CD4-positive, alpha-beta T cell treated with Interleukin-4 for 4 hours (primary cell): ENCODE results near the gene CACNA1S.

Experiments
- DNase-seq: peaks from one replicate; pipeline ENCODE4 v3.0.0-alpha.2; 2020

The CACNA1S gene

GRCh38 chr1:201059871-201060555 is 52.2 kb downstream of the CACNA1S start:
- DNase-seq: no peak

- no peak for DNase-seq
These were observed 52.8 kb downstream of the CACNA1S start for GRCh38 chr1:201059401-201059800.

- DNase-seq: no peak
These were observed 58.1 kb downstream of the CACNA1S start for GRCh38 chr1:201054091-201054543.

- no peak for DNase-seq
These were observed 58.9 kb downstream of the CACNA1S start for GRCh38 chr1:201053155-201053860.

GRCh38 chr1:201051399-201051798 is 60.8 kb downstream of the CACNA1S start:
- no peak for DNase-seq

DNA sequence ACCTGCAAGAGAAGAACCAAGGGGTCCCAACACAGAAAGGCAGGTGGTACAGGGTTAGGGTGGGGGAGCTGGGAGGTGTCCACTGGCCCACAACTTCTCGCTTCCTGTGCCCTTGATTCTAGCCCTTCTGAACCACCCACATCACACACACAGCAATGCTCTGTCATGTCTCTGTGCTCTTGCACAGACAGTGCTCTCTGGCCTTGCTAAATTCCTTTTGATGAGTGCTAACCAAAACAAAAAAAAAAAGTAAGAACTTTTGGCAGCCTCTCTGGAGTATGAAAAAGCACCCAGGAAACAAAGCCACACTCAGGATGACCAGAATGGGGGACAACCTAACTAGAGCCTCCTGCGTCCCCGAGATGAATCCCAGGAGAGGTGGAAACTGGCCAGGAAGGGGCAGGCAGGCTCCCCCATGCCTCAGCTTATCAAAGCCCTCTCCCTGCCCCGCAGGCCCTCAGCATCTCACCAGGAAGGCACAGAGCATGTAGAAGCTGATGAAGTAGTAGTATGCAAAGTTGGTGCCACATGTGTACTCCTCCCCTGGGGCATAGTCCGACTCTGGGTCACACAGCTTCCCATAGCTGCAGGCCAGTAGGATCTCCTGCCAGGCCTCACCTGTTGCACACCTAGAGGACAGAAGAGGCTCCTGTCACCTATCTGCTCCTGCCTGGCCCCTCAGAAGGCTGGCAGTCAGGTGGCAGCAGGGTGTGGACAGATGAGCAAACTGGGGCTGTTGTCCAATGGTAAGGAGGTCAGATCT is 61.5 kb downstream of the CACNA1S start:
- no peak for DNase-seq

DNA sequence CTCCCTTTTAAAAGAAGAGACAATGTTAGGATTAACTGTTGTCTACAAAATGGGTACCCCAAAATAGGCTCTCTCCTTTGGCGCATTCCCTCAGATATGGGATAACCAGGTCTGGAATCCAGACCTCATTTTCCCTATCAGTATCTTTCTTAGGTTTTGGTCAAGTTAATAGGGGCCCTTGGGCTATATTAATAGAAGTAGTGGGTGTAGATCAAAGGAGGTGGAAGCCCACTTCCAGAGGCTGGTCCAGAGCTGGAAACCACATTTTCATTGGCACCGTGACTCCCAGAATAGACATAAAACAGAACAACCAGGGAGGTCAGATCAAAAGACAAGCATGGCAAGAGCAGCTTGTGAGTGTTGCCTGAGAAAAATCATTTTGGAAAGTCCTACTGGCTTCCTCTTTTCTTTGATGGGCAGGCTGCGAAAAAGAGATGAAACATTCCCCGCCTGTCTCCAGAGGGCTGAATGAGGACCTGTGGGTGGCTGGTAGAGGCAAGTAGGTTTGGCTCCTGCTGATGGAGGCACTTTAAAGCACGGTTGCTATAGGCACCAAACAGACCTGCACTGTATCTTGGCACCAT is 62.9 kb downstream of the CACNA1S start:
- DNase-seq: no peak

- no peak for DNase-seq
These were observed 63.7 kb downstream of the CACNA1S start for GRCh38 chr1:201048521-201048920.

- DNase-seq: no peak
These were observed 68.1 kb downstream of the CACNA1S start for GRCh38 chr1:201044119-201044518.

- peak; percentile 70 for DNase-seq
These were observed 69.3 kb downstream of the CACNA1S start for GRCh38 chr1:201042779-201043461.

GRCh38 chr1:201041011-201041410 is 71.2 kb downstream of the CACNA1S start:
- DNase-seq: no peak

- DNase-seq: no peak
These were observed 72.3 kb downstream of the CACNA1S start for GRCh38 chr1:201039876-201040275.

GRCh38 chr1:201039418-201039817 is 72.8 kb downstream of the CACNA1S start:
- DNase-seq: no peak

GRCh38 chr1:201038186-201038876 is 73.9 kb downstream of the CACNA1S start:
- DNase-seq: no peak

DNA sequence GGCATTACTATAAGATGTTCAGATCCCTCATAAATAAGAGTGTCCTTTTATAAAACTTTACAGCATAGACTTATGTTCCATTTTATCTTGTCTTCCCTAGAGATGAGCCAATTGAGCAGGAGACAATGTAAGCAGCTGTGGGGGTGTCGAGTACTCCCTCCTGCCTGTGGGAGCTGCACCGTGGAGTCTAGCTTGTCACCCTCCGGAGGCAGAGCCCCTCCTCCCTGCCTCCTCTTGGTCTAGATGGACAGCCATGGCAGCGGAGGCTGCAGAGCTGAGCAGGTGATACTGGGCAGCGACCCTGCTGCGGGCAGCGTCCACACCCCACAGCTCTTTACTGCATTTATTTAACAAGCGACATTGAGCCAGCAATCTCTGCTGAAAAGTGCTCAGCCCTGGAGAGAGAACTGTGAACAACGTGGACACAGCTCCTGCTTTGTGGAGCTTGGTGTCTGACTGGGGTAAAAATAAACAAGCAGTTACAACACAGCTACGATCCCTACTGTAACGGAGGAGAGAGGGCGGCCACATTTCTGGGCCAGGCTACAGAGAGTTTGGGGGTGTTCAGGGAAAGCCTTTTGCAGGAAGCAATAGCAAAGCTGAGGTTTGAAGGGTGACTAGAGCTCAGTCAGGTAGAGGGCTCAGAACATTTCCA is 75.9 kb downstream of the CACNA1S start:
- no peak for DNase-seq

DNA sequence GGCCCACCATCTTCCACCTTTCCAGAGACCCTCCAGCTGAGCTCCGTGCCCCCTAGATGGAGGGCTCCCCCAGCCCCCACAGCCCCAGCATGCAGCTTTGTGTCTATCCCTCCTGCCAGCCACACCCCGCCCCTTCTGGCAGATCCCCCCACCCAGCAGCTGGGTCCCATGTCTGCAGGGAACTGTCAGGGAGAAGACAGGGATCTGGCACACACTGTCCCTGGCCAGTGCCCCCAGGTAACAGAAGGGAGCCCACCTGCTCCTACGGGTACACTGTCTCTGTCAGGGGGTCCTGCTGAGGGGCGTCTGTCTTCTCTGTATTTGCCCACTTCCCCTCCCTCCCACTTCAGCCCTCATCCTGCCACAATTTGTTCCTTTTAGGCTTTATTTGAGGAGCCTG is 77.6 kb downstream of the CACNA1S start:
- no peak for DNase-seq

DNA sequence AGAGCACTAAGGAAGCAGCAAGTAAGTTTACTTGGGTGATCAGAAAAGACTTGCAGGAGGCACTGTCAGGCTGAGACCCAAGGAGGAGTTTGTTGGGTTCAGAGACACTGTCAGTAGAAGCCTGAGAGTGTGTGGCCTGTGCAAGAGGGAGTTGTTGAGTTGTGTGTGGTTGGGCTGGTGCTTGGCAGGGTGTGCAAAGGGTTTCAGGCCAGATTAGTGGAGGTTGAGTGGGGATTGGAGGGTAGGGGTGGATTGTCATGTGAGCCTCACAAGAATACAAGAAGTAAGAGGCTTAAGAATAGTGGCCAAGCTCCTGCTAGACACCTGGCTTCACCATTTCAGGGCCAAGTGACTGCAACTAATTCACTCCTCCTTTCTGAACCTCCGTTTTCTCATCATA is 79.8 kb downstream of the CACNA1S start:
- no peak for DNase-seq

DNA sequence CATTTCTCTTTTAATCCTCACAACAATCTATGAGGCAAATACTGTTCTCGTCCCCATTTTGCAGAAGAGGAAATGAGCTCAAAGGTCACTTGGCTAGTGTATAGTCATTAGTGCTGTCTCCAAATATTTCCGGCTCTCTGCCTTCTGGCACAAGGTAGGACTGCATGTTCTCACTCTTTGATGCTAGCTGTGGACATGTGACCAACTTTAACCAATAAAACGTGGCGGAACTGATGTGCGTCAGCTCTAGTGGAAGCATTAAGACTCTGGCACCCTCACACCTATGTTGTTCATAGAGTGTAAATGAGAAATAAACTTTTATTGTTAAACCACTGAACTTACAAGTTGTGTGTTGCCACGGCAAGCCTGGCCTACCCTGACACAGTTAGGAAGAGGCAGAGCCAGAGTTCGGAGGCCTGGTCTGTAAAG is 83.8 kb downstream of the CACNA1S start:
- no peak for DNase-seq

DNA sequence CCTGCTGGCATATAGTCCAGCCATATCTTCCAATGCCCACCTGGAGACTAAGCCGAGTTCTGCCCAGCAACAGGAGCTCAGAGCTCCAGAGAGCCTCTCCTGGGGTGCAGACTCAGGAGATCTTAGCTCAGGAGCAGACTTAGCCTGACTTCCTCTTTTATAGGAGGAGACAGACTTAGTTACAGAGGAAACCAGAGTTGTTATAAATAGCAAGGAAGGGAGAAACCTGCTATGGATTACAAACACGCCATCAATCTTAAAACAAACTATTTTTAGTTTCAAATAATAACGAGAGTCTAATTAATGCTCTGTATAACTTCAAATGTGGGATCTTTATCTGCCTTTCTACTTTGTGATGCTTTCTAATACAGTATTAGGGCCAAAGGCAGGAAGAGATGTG is 85.4 kb downstream of the CACNA1S start:
- no peak for DNase-seq

GRCh38 chr1:201026234-201026633 is 86.0 kb downstream of the CACNA1S start:
- DNase-seq: no peak

DNA sequence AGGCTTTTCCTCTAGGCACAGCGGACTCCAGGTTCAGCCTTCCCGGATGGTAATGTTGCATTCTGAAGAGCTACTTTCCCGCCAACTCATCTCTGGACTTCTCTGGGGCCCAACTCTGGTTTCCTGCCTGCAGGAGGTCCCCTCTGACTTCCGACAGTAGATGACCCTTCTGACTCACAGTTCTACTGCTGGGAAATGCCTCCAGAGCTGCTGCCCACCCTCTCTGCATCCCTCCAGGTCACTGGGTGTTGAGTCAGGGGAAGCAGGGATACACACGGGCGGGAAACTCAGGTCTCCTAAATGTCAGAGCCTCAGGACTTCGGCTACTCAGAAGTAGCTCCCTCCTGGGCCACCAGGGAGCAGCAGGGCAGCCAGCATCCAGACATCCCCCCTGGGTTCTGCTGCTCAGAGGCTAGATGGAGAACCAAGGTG is 86.6 kb downstream of the CACNA1S start:
- DNase-seq: no peak

GRCh38 chr1:201024625-201024998 is 87.6 kb downstream of the CACNA1S start:
- DNase-seq: no peak
